Posterior vena cava (tissue), 2 donors: ENCODE data around the gene HOXB8. TPM values are rescaled to one million over a fixed set of nuclear protein-coding genes. Genes with fewer than 3 reads are reported as not detected.

Experiments
- DNase-seq: peaks from one replicate; pipeline ENCODE4 v3.0.0-alpha.2; 2020; ENCODE audit warnings: low spot score
- intact Hi-C, 2 donors: fragments of 100-400 bp; cut with DNase I; formaldehyde crosslinking; loops; one replicate each; pipeline versions ENCODE4 v1.14.1 to v1.14.2; 2022 to 2023
- total RNA-seq, 2 donors: library from RNA; stranded (reverse); fragmentation: NEBNext Ultra II Directional; extraction: Animal tissue kit (Norgen Biotek cat#: 25700); gene quantifications; one replicate each; pipeline ENCODE4 v1.2.1, GENCODE V29; 2021
- donor health status: DM: yes; HTN: yes; CAD: no.
- donor health status: DM: yes; HTN: yes; CAD: no.

HOXB8 gene
- total RNA-seq, 2 donors from 2014 or later = 0.19 to 0.93 TPM

GRCh38 chr17:48590607-48591161 lies 24.4 kb downstream of the HOXB8 start:
- intact Hi-C loops = loop anchor here (1.0 to 10.0 kb wide), 3 partner anchors 97 to 238 kb away; no protein-coding TSS in a partner anchor
- DNase-seq = no peak

GRCh38 chr17:48589831-48590606 lies 25.1 kb downstream of the HOXB8 start, which contains the start of gene HOXB3:
Gene HOXB3, minus strand, starts transcription at chr17:48590241. Its CDS starts 37,767 bp downstream, at chr17:48552474.
- intact Hi-C loops = loop anchor here (1.0 to 10.0 kb wide), 3 partner anchors 97 to 238 kb away; no protein-coding TSS in a partner anchor
- DNase-seq = no peak

GRCh38 chr17:48589060-48589830 lies 25.8 kb downstream of the HOXB8 start:
- intact Hi-C loops = no loop called here
- DNase-seq = no peak

GRCh38 chr17:48588528-48588927 lies 26.6 kb downstream of the HOXB8 start:
- intact Hi-C loops = no loop called here
- DNase-seq = no peak

- no peak for DNase-seq
- intact Hi-C loops = no loop called here
These were observed 27.0 kb downstream of the HOXB8 start for GRCh38 chr17:48588074-48588415.

- DNase-seq = no peak
- intact Hi-C loops = no loop called here
These were observed 27.6 kb downstream of the HOXB8 start for GRCh38 chr17:48587276-48588073.

GRCh38 chr17:48586355-48587258 lies 28.5 kb downstream of the HOXB8 start:
- intact Hi-C loops = no loop called here
- no peak for DNase-seq

- no peak for DNase-seq
- intact Hi-C loops = no loop called here
These were observed 30.8 kb downstream of the HOXB8 start for GRCh38 chr17:48584223-48584741.

GRCh38 chr17:48583708-48584222 lies 31.3 kb downstream of the HOXB8 start:
- intact Hi-C loops = no loop called here
- no peak for DNase-seq

GRCh38 chr17:48582750-48583069 lies 32.4 kb downstream of the HOXB8 start:
- no peak for DNase-seq
- intact Hi-C loops = no loop called here

GRCh38 chr17:48579760-48580554 lies 35.1 kb downstream of the HOXB8 start:
- intact Hi-C loops = no loop called here
- DNase-seq = no peak

- intact Hi-C loops = no loop called here
- DNase-seq = no peak
These were observed 35.7 kb downstream of the HOXB8 start for GRCh38 chr17:48579471-48579759.

GRCh38 chr17:48578616-48579470 lies 36.2 kb downstream of the HOXB8 start:
- DNase-seq = no peak
- intact Hi-C loops = no loop called here

- intact Hi-C loops = no loop called here
- peak; percentile 94 for DNase-seq
These were observed 37.0 kb downstream of the HOXB8 start, which contains the start of gene HOXB4 for GRCh38 chr17:48577946-48578615. Gene HOXB4, minus strand, starts transcription at chr17:48578350. Its CDS starts 31 bp downstream, at chr17:48578319.

- intact Hi-C loops = no loop called here
- DNase-seq = no peak
These were observed 37.7 kb downstream of the HOXB8 start for GRCh38 chr17:48577330-48577945.
